Suppressor macrophage treated with lipopolysaccharide for 4 hours (primary cell): ENCODE measurements around the gene SIGLEC15.
"Not testable (repeated sequence)": the region's sequence is repeated elsewhere in the genome, so short reads cannot be mapped to it uniquely, and the experiment has no call there.

Experiments used
- DNase-seq: peaks from one replicate; pipeline ENCODE4 v3.0.0-alpha.2; 2020

SIGLEC15 gene

DNA sequence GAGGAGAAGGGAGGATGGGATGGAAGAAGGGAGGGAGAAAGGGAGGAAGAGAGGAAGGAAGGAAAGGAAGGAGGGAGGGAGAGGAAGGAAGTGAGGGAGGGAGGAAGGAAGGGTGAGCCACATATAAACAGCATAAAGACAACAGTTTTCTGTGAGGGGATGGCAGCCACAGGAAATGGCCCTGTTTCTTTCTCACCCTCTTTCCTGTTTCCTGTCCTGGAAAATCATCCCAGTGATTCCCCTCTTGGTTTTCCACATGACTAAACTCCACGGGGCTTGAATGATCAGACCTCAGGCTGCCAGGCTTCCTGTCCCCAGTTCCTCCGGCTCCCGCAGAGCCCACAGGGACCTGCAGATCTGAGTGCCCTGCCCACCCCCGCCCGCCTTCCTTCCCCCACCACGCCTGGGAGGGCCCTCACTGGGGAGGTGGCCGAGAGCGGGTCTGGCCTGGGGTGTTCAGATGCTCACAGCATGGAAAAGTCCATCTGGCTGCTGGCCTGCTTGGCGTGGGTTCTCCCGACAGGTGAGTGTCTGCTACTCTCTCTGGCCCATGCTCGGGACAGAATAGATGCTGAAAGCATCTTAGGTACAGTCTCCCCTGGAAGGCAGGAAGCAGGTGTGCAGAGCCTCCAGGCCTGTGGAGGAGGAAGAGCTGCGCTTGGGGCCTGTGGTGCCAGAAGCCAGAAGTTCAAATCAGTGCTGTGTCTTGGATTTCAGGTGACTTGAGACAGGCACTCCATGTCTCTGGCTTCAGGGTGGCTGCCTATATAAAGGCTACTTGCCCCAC lies at the start of gene SIGLEC15:
SIGLEC15 (plus strand) TSS at position 418 of the 787 bp plus-strand sequence; CDS start at position 472, 54 bp downstream.
- DNase-seq: peak; percentile 61

DNA sequence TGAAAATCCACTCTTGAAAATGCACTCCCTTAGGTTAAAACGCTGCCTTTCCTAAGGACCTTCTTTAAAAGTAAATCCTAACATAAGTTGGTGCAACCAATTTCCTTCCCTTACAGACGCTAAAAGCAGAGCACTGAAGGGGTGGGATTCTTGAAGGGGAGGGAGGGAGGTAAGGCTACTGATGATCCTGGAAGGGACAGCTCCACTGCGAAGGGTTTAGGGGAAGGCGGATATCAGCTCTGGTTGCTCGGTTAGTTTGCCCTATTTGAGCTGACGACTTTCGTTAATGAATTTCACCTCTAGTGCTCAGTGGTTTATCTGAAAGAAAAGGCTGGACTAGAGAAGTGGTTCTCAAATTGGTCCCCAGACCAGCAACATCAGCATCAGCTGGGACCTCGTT lies 49.7 kb upstream of the SIGLEC15 start:
- no peak for DNase-seq

GRCh38 chr18:45777393-45777792 lies 48.1 kb upstream of the SIGLEC15 start:
- DNase-seq: no peak

GRCh38 chr18:45780568-45780967 lies 44.9 kb upstream of the SIGLEC15 start:
- no peak for DNase-seq

- no peak for DNase-seq
Observed at GRCh38 chr18:45782662-45783061, 42.8 kb upstream of the SIGLEC15 start.

DNA sequence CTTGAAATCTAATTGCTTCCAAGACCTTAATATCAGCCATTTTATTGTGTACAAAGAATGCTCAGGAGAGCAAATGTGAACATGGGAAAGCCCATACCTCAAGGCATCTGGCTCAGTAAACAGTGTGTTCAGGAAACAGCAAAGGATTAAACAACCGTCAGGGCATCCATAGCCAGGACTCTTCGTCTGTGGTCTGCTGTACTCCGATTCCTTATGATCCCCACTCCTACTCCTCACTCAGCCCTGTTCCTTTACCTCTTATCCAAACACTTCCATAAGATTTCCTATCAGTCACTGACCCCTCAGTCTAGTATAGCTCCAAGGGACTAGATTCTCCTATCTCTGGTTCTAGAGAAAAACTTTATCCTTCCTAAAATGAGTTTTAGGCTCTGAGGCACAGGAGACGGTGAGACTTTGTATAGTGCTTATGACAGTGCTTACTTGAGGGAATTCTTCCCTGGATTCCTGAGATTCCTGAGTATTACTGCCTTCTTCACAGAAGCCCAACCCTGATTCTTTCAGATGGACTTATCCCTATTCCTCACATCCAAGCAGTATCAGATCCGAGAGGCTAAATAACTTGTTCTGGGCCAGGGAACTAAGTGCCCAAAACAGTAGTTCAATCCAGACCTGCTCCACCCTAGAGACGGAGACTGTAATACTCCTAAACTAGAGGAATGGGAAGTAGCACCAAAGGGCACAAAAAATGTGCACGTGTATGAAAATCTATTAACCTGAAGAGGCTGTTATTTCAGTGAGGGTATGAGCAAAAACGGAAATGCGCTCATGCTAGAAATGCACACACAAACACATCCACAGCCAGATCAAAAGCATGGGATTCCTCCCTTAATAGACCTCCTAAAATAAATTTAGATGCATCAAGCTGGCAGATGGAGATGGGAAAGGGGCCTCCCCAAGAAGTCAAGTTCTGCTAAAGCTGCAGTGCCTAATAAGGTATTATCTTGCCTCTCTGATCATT lies 42.1 kb upstream of the SIGLEC15 start:
- no peak for DNase-seq

DNA sequence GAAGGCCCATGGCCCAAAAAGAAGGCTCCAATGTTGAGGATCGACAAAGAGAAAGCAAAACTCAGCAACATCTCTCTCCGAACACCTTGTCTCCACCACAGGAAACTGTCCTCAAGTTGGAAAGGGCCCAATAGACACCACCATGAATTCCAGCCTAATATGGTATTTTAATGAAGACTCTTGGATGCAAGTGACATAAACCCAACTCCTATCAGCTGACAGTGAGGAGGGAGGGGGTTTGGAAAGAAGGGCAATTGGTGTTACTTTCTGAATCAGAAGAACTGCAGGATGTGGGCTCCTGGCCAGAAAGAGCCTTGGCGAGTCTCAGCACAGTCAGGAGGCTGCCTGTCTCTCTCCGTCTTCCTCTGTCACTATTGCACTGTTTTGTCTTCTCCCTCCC lies 40.3 kb upstream of the SIGLEC15 start:
- DNase-seq: no peak

GRCh38 chr18:45786941-45787340 lies 38.5 kb upstream of the SIGLEC15 start:
- no peak for DNase-seq

DNA sequence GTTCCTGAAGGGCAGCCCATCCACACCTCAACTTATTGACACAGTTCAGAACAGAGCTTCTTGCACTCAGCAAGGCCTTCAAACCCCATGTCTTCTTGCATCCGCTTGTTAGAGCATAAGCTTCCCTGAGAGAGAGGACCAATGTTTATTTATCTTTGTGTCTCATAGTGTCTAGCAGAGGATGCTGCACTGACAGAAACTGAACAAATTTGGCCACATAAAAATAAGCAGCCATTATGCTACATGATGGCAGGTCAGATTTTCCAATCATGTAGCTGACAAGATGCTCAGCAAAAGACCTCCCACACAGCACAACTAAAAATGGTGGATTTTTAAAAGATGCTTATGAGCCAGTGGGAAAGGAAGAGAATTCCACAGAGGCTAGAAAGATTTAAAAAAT lies 38.1 kb upstream of the SIGLEC15 start:
- DNase-seq: no peak

DNA sequence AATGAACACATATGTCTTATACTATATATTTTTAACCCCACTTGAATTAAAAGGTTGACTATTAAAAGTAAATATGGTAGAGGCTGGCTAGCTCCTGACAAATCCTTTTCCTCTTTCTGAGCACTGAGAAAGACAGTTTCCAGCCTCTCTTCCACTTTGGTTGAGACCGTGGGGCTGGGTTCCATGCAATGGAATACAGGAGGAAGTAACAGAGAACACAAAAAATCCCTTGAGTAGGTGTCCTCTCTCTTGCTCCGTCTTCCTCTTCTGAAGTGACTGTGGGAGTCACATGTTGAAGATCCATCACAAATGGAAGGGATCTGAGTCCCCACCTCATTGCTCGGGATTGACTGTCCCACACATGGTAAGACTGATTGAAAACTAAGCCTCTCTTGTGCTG lies 36.6 kb upstream of the SIGLEC15 start:
- DNase-seq: peak; percentile 72

DNA sequence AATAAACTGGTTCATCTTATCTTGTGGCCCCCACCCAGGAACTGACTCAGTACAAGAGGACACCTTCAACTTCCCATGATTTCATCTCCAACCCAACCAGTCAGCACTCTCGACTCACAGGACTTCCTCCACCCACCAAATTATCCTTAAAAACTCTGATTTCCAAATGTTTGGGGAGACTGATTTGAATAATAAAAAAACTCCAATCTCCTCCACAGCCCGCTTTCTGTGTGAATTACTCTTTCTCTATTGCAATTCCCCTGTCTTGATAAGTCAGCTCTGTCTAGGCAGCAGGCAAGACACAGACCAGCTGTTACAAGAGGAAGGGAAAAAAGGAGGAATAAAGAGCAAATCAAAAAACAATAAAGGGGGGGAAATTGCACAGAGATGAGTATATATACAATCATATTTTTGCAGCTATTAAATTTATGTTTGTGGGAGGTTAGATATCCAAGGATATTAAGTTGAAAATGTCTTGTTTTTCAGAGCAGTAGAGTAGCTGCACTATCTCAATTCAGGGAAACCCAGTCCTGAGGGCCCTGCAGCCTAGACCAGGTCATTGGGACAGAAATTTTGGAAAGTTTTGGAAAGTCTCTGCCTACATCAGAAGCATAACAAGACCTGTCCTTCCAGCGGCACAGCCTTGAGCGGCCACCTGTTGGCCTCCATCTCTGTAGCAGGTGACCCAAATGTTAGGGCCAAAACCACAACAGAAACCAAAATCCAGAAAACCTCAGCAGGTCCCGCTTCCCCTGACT lies 32.8 kb upstream of the SIGLEC15 start:
- DNase-seq: peak; percentile 53

- DNase-seq: peak; percentile 88
Observed at GRCh38 chr18:45793264-45793965, 32.1 kb upstream of the SIGLEC15 start.

GRCh38 chr18:45801416-45802004 lies 24.0 kb upstream of the SIGLEC15 start:
- no peak for DNase-seq

GRCh38 chr18:45802814-45803492 lies 22.5 kb upstream of the SIGLEC15 start:
- DNase-seq: peak; percentile 85

GRCh38 chr18:45805551-45805950 lies 19.9 kb upstream of the SIGLEC15 start:
- DNase-seq: peak; percentile 55

DNA sequence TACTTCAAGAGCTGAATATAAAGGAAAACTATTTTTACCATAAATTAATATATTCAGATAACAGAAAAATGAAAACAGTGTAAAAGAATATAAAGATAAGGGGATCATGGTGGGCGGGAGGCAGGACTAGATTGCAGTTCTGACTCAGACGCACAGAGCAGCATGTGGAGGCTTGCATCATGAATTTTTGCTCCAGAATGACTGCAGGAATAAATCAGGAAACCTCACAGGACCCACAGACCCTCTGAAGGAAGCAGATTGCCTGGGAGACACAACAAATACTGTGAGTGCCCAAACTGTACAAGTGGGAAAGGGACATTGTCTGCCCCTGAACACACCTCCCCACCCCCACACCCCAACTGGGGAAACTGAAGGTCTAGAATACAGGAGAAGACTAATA lies 19.2 kb upstream of the SIGLEC15 start:
- DNase-seq: peak; percentile 72

GRCh38 chr18:45807144-45807543 lies 18.3 kb upstream of the SIGLEC15 start:
- DNase-seq: not testable (repeated sequence)

DNA sequence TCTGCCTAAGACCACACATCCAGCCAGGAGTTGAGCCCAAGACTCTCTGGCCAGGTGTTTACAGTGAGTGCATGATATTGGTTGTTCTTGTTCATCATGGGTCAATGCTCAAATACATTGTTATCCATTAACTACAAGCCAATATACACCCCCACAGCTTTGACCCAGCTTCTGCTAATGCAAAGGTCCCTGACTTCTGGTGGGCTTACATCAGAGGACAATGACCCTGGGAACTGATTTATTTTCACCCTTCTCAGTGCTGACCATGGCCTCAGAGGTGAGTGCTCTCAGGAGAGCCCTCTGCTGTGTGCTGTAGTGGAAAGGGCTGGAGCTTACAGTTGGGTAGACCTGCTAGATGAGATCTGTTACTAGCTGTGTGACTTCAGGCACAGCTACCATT lies 10.7 kb upstream of the SIGLEC15 start:
- DNase-seq: not testable (repeated sequence)

DNA sequence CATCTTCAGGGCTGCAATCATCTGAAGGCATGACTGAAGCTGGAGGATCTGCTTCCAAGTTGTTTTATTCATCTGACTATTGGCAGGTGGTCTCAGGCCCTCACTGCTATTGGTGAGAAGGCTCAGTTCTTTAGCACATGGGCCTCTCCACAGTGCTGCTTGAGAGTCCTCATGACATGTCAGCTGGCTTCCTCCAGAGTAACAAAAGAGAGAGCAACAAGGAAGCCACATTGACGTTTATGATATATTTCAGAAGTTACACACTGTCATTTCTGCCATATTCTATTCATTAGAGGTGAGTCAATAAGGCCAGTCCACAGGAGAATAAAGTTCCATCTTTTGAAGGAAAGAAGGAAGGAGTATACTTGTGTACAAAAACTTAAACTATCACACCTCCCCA lies 7.9 kb upstream of the SIGLEC15 start:
- no peak for DNase-seq

- DNase-seq: peak; percentile 63
Observed at GRCh38 chr18:45818765-45819164, 6.7 kb upstream of the SIGLEC15 start.

GRCh38 chr18:45820106-45820745 lies 5.2 kb upstream of the SIGLEC15 start:
- peak; percentile 82 for DNase-seq
